Activated T-cell treated with anti-CD3 and anti-CD28 coated beads for 4 hours (primary cell): ENCODE measurements around the gene TANC2.
"Not testable (repeated sequence)": the region's sequence is repeated elsewhere in the genome, so short reads cannot be mapped to it uniquely, and the experiment has no call there.

Experiments used
- DNase-seq: peaks from one replicate; pipeline ENCODE4 v3.0.0-alpha.2; 2020

TANC2 gene

GRCh38 chr17:62965174-62965685, 805 bp upstream of the TANC2 start:
- peak; percentile 8 for DNase-seq

GRCh38 chr17:62966426-62967204, 580 bp downstream of the TANC2 start:
- peak; percentile 52 for DNase-seq

GRCh38 chr17:62967205-62967529, 1.1 kb downstream of the TANC2 start:
- DNase-seq, result no peak

- peak; percentile 41 for DNase-seq
Measured at GRCh38 chr17:62968445-62968923, 2.4 kb downstream of the TANC2 start.

GRCh38 chr17:62970610-62971009, 4.6 kb downstream of the TANC2 start:
- no peak for DNase-seq

- DNase-seq, result no peak
Measured at GRCh38 chr17:62971853-62972252, 5.8 kb downstream of the TANC2 start.

- no peak for DNase-seq
Measured at GRCh38 chr17:62974788-62975187, 8.8 kb downstream of the TANC2 start.

GRCh38 chr17:62975206-62975605, 9.2 kb downstream of the TANC2 start:
- no peak for DNase-seq

- DNase-seq, result not testable (repeated sequence)
Measured at GRCh38 chr17:62976643-62977231, 10.7 kb downstream of the TANC2 start.

- no peak for DNase-seq
Measured at GRCh38 chr17:62980842-62981241, 14.8 kb downstream of the TANC2 start.

- DNase-seq, result no peak
Measured at GRCh38 chr17:62981933-62982332, 15.9 kb downstream of the TANC2 start.

- DNase-seq, result no peak
Measured at GRCh38 chr17:62984801-62985200, 18.8 kb downstream of the TANC2 start.

GRCh38 chr17:62986549-62986948, 20.5 kb downstream of the TANC2 start:
- no peak for DNase-seq

GRCh38 chr17:62987136-62987535, 21.1 kb downstream of the TANC2 start:
- DNase-seq, result no peak

- DNase-seq, result no peak
Measured at GRCh38 chr17:62989501-62989900, 23.5 kb downstream of the TANC2 start.

GRCh38 chr17:62994931-62995330, 28.9 kb downstream of the TANC2 start:
- DNase-seq, result no peak

GRCh38 chr17:62995377-62995885, 29.4 kb downstream of the TANC2 start:
- no peak for DNase-seq

- DNase-seq, result no peak
Measured at GRCh38 chr17:62996221-62996620, 30.2 kb downstream of the TANC2 start.

GRCh38 chr17:62998166-62998565, 32.1 kb downstream of the TANC2 start:
- DNase-seq, result no peak

GRCh38 chr17:62998665-62999393, 32.8 kb downstream of the TANC2 start:
- DNase-seq, result no peak

- no peak for DNase-seq
Measured at GRCh38 chr17:62999736-63000135, 33.7 kb downstream of the TANC2 start.

GRCh38 chr17:63001689-63002394, 35.8 kb downstream of the TANC2 start:
- no peak for DNase-seq

- no peak for DNase-seq
Measured at GRCh38 chr17:63002625-63003024, 36.6 kb downstream of the TANC2 start.
